Inflammatory macrophage (primary cell): Measurements from ENCODE around the gene NKAIN2.
"Not testable (repeated sequence)": the region's sequence is repeated elsewhere in the genome, so short reads cannot be mapped to it uniquely, and the experiment has no call there.

ENCODE experiments used
- DNase-seq, 2 donors: peaks; one replicate each; pipeline ENCODE4 v3.0.0-alpha.2; 2020 to 2022

Gene NKAIN2

DNA sequence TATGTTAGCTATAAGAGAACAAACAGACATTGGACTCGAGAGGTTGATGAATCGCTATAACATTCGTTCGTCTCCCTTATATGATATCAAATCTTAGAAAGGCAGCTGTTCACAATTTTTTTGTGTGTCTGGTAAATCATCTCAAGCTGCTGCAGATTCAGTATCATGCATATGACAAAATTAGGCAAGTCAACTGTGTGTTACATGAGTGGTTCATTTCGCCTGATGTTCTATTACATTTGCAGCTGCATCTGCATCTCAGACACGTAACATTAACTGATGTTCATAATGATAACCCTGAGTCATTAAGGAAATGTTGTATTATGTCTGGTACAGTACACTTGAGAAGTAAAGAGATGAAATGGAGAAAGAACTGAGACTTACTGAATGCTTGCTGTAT is 92.1 kb downstream of the NKAIN2 start:
- no peak for DNase-seq

DNA sequence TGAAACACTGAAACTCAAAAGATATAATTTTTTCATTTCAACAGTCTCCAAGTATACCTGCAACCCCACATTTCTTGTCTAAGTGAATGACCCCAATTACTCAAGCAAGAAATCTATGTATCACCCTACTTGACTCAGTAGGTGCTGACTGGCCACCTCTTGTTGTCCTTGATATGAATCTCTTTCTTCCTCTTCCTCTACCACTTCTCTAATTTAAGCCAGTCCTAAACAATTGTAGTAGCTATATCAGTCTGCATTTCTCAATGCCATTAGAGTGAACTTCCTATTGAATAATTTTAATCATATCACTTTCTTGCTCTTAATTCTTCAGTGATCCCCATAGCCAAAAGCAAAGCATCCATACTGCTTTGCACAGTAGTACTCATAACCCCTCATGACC is 93.2 kb downstream of the NKAIN2 start:
- DNase-seq = no peak

DNA sequence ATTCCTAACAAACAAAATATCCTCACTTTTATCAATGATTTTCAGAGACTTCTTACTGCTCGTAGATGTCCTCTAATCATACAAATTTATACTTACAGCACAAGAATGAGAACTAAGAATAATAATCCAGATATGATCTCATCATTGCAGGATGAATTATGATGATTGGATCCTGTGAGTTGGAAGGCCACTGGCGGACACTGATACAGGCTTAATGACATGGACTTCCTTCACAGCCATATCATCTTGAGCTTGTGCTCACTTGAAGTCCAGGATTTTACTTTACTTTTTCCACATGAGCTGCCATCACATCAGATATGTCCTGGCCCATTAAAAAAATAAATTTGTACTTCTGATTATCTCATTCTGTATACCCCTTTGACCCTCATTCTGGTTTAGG is 94.3 kb downstream of the NKAIN2 start:
- DNase-seq = no peak

DNA sequence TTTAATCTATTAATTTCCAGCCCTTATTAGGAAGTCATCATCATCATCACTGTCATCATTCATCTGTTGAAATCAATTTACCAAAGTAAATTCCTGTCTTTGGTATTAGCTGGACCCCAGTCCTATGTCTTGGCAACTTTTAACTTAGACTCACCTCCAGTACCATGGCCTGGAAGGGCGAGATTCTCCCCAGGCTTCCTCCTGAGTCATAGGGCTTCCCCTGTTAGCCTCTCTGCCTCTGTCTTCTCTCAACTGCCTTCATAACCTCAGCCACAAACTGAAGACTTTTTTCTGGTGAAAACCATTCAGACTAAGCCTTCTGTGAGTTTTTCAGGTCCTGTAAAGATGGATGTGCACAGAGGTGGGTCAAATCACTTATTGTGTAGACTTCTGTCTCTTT is 95.0 kb downstream of the NKAIN2 start:
- no peak for DNase-seq

DNA sequence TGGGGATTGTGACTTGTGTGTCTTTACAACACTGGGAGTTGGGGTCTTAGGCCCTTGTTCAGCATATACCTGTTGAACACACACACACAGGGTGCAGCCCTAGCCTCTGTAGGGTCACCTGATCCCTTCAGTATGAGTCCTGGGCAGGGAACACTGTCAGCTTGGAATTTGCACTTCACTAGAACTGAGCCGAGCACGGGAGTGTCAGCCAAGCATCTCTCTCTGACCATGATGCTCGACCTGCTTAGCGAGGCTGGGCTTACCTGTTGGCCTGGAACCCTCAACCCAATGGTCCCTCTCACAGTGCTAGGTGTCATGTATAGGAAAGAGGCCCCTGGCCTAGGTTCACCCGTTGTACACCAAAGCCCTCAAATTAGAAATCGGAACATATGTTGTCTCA is 96.1 kb downstream of the NKAIN2 start:
- DNase-seq = no peak

DNA sequence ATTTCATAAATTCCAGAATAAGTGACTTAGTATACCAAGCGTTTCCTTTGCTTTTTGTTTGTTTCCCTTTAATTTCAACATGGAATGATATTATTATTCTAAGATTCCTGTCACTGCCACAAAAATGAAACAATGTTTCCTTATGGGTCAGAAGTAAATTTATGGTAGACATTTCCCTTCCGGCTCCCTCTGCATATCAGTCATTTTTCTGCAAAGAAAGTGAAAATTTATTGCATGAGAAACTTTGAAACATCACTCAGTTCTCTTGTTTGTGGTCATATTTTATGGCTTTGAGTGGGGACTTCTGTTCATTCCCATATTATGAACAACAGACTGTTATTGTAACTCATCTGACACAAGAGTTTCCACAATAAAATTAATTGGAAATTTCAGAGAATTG is 97.8 kb downstream of the NKAIN2 start:
- no peak for DNase-seq

DNA sequence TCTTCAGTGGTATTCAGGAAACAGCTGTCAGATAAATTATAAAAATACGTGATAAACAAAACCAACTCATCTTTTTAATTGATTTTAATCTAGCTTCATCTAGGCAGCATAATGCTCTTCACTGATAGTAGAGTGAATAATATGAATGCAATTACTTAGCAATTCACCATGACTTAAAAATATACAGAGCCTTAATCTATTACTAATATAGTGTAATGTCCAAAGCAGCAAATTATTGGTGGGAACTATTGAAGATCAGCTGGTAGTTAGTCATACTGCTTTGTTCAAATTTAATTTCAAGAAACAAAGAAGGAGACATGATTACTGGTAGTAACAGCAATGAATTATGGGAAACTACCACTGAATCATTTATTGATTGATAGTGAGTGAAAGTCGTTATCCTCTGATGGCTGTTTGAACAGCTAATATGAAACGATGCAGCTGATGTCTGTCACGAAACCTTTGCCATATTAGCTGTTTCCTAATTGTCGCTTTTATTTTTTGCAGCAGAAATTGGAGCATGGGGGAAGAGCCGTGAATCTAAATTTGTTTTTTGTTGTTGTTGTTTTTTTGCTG is 99.2 kb downstream of the NKAIN2 start:
- no peak for DNase-seq

DNA sequence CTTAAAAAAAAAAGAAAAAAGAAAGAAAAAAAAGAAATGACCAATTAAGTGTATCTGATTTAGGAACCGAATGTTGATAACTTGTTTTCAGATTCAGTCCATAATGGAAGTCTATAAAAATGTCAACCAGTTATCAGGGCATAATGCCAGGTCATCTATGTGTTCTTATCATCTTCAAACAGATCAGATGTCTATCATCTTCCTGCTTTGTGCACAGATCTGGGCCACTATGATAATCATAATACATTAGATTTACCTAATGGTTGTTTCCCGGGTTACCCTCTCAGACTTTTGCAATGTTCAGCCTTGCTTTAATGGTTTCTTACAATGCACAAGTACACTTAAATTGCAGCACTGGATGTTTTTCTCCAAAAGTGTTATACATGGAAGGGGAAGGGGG is 100.6 kb downstream of the NKAIN2 start:
- no peak for DNase-seq

DNA sequence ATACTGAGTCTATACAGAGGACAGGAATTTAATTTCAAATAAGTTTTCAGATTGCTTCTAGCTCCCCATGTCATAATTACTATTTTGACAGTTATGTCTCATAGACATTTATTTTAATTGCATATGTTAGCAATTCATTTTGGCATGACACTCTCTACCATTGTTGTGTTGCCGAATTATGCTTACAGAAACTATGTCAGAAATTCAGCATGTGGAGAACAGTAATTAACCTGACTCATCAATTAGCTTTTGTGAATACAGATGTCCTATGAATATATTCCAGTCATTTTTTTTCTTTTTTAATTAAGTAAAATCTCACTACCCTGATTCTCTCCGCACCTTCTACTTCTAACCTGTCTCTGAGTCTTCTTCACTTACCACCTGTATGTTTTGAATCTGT is 105.1 kb downstream of the NKAIN2 start:
- no peak for DNase-seq

DNA sequence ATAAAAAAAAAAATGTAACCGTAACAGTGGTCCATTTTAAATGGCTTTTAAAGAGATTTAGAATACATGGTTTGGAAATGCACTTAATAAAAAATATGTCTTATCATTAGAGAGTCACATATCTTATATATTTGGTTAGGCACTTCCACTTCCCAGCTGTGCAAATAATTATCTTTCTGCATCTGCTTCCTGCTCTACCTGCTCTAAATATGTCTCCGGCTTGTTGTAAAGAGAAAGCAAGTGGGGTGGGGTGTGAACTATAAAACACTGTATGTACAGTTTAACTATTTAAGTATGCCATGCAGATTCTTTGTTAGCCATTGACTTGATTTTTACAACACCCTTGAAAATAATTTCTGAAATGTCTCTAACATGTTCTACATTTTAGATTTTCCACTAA is 106.3 kb downstream of the NKAIN2 start:
- DNase-seq = no peak

DNA sequence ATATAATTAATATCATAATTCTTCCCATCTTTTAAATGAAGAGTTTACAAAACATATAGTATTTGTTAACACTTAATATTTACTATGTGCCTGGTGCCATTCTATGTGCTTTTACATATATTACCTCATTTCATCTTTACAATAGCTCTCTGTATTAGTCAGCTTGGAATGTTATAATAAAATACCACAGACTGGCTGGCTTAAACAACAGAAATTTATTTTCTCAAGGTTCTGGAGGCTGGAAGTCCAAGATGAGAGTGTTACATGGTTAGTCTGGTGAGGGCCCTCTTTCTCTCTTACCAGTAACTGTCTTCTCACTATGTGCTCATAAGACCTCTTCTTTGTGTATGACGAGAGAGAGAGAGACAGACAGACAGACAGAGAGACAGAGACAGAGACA is 110.2 kb downstream of the NKAIN2 start:
- DNase-seq = no peak

DNA sequence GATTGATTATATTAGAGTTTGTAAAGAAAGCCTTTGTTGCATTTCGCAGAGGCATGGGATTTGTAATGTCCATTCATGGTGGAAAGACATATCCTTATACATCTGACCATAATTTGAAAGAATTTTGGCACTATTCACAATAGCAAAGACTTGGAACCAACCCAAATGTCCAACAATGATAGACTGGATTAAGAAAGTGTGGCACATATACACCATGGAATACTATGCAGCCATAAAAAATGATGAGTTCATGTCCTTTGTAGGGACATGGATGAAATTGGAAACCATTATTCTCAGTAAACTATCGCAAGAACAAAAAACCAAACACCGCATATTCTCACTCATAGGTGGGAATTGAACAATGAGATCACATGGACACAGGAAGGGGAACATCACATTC is 119.7 kb downstream of the NKAIN2 start:
- DNase-seq = not testable (repeated sequence)

DNA sequence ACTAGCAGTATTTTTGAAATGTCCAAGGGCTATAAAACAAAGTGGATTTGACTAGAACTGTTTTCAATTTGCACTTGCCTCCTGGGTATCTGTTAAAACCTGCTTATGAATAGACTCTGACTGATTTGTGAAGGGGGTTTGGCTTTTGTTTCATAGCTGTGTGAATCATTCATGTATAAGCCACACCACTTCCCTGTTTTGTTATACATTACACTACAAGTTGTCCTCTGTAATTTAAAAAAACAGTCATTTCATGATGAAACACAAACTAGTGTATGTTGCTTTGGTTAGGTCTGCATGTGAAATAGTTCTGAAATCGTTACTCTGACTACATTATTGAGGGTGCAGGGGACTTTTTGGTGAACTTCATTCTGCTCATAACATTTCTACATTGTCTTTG is 121.7 kb downstream of the NKAIN2 start:
- DNase-seq = peak; percentile 7 to 17

DNA sequence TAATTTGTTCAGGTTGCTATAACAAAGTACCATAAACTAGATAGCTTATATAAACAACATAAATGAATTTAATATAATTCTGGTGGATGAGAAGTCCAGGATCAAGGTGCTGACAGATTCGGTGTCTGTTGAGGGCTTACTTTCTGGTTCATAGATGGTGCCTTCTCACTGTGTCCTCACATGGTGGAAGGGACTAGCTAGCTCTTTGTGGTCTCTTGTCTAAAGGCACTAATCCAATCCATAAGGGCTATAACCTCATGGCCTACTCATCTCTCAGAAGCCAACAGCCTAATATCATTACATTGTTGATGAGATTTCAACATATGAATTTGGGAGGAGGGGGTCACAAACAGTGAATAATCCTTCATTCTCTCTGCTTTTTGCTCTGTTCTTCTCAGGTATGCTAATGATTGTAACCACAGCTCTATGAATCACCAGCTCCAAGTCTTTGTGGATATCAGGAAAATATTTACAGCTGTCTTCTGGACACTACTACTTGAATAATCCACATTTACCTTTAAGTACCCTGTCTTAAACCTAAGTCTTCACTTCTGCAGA is 122.3 kb downstream of the NKAIN2 start:
- no peak for DNase-seq

DNA sequence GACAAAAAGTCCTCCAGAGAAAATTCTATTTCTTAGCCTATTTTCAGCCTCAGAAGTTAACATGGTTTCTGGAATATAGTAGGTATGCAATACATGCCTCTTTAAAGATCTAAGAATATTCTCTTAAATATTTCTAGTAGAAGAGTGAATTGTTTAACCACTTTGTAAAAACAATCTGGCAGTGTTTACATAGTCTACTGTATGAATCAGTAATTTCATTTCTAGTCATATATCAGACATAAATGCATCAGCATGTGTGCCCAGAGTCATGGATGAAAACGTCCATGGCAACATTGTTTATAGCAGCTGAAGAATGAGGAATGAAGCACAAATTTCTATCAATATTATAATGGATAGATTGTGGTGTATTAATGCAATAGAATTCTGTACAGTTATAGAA is 124.9 kb downstream of the NKAIN2 start:
- DNase-seq = no peak

DNA sequence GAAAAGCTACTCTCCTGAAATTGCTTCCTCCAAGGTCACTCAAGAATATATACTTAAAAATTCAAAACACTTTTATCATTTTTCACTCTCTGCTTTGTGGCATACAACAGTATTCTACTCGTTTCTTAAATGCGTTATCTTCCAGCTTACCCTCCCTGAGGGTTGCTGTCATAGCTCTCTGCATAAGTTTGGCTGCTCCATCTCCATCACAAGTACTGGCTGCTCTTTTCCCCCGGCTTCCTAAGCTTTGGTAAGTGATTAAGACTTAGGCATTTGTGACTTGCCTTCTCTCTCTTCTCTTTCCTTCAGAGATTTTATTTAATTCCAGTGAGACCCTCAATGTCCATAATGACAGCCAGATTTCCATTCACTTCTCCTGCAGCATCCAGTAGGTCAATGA is 128.3 kb downstream of the NKAIN2 start:
- no peak for DNase-seq

DNA sequence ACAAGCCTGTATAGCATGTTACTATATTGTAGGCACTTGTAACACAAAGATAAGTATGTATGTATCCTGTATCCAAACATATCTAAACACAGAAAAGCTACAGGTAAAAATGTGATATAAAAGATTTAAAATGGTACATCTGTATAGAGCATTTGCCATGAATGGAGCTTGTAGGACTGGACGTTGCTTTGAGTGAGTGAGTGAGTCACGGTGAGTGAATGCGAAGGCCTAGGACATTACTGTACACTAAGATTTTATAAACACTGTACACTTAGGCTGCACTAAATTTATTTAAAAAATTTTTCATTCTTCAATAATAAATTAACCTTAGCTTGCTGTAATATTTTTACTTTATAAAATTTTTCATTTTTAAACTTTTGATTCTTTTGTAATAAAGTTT is 136.9 kb downstream of the NKAIN2 start:
- DNase-seq = no peak

DNA sequence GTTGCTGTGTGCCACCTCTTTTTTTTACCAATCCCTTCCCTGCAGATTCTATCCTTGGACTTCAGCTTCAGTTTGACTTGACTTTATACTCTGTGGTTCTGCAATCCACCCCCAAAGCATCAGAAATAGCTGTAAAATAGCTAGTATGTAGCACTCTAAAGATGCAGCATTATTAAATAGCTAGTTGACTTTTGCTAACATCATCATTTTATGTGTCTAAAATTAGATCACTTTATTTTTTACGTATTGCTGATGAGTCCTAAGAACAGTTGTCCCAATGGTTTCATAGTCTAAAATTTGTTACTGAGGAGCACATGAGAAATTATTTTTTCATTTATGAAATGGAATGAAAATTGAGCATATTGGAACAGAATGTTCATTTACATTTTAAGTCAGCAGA is 138.2 kb downstream of the NKAIN2 start:
- no peak for DNase-seq

DNA sequence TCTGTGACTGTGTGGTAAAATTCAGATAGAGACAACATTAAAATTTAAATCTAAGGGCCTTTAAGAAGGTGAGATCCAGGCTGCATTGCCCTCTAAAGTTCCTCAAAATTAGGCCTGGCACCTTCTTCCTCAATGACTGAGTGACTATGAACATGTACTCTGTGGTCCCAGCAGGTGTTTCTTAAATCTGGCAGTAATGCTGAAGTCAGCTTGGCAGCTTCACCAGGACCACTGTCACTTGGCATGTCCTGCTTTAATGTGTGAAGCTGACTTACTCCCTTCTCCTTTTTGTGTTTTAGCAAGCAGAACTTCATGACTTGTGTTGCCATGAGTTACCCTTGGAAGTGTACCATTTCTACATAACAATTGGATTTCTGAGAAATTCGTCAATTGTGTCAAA is 141.7 kb downstream of the NKAIN2 start:
- no peak for DNase-seq

DNA sequence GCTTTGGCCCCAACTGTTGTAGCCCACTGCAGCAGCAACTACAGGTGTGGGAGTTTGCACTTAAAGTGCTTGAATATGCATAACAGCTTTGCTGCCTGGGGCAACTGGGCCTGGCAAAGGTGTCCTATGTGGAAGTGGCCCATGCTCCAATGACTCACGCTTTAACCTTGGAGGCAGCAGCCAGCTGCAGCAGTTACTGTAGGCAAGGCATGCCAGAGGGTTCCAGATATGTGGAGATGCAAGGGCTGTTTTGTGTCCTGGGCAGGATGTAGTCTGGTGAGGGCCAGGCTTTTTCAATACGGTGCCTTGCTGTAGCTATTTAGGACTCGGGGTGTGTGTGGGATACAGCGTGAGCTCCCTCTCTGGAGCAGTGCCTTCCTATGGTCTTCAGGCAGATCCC is 150.3 kb downstream of the NKAIN2 start:
- DNase-seq = no peak

DNA sequence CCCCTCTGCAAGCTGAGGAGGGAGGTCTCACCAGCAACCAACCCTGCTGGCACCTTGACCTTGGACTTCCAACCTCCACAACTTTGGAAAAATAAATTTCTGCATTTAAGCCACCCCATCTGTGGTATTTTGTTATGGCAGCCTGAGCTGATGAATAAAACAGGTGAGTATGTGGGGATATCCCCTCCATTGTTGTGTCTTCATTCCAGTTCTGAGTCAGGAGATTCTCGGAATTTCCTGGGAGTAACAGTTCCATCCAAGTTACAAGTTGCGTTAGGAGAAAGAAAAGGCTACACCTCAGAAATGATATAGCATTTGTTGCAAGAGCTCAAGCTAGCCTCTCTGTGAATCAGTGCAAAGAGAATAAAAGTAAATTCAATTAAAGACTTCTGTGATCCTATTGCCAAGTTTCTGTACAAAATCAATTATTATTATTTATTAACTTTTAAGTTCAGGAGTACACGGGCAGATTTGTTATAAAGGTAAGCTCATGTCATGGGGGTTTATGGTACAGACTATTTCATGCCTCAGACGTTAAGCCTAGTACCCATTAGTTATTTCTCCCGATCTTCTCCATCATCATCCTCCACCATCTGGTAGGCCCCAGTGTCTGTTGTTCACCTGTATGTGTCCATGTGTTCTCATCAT is 153.0 kb downstream of the NKAIN2 start:
- DNase-seq = no peak

DNA sequence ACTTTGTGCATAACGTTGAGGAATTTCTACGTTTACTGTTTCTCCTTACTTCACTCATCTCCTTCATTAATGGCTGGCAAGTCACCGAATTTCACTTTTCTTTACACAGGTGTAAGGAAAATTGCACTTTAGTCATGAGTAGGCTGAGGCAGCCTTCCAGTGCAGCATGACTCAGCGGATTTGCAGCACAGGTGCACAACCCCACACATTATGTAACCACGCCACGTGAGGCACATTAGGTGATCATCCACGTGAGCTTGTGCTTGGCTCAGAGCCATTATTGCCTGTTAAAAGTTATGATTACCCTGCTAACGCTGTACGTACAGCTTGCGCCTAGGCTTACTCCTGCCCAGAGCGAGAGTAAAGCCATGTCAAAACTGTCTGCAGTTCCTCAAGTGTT is 158.8 kb downstream of the NKAIN2 start:
- no peak for DNase-seq

DNA sequence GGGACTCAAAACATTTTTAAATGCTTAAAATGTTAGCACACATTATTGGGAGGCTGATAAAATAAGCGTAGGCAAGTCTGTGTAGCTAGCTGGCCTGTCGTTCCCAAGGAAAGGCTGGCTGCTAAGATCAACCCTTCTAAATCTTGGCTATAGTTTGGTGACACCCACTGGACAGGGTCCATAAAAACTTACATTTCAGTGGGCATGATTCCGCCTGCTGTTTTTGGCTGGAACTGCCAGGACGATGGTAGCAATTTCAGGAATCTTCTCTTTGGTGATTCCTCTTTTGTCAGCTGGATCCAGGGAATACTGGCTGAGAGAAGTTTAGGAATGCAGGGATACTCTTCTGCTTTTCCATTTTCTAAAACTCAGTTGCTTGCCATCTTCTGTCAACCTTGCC is 162.2 kb downstream of the NKAIN2 start:
- DNase-seq = no peak

DNA sequence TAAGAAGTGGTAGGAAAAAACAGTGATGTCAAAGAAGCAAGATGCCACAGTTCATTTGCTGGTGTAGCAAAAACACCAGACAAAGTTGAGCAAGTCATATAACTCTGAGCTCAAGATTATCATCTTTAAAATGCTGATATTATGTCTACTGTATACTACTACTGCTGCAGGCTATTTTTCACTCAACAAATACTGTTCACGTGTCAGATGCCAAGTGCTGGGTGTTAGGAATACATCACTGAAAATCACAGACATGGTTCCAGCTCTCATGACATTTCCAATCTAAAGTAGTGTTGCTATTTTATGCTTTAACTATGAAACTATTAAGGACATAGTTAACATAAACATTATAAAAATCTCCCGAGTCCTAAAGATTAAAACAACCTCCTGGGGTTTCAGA is 163.0 kb downstream of the NKAIN2 start:
- no peak for DNase-seq

DNA sequence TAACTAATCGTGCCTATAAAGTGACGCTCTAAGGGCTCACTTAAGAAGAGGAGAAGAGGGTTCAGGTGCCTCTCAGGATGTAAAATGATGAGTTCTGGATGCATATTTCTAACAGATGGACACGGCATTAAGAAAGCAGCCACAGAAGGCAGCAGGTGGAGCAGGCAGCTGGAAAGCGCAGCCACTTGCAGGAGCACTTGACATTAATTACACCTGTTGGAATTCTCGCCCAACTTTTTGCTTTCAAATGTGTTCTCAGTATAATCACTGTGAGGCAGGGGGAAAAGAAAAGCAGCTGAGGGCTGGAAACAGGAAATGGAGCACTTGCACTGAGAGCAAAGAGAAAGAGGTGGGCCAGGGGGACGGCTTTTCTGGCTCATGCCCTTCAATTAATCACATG is 164.2 kb downstream of the NKAIN2 start:
- DNase-seq = no peak
